Tibial nerve (tissue), 4 donors: ENCODE measurements around the gene PLS3.

Experiments used
- CTCF ChIP-seq, 5 experiments: fragments of 200-600 bp in 3 of 5; fragments of 450-650 bp in 2 of 5; sonication (generic) in 3 of 5; IDR thresholded peaks; one replicate each; pipeline ENCODE4 v1.5.1; 2016 to 2019; ENCODE audit warnings: antibody characterized with exemption in 5 of 5, mild to moderate bottlenecking in 3 of 5, moderate library complexity in 2 of 5
- EP300 ChIP-seq, 2 donors: sonication (generic); formaldehyde crosslinking; IDR thresholded peaks; one replicate each; pipeline ENCODE4 v1.6.1; 2017; ENCODE audit warnings: antibody characterized with exemption in 2 of 2, mild to moderate bottlenecking in 1 of 2
- POLR2A ChIP-seq, 2 donors: fragments of 450-650 bp; IDR thresholded peaks; one replicate each; pipeline ENCODE4 v1.6.1; 2017; ENCODE audit warnings: antibody characterized with exemption in 2 of 2, mild to moderate bottlenecking in 2 of 2, moderate library complexity in 2 of 2

GRCh38 chrX:115560978-115561604, at the start of gene PLS3:
- TF ChIP-seq EP300 (IDR thresholded peaks at IDR 0.05) = peak in 1 of 2 donors; percentile 78
- no peak for TF ChIP-seq CTCF (IDR thresholded peaks at IDR 0.05)
- peak in 1 of 2 donors; percentile 73 for TF ChIP-seq POLR2A (IDR thresholded peaks at IDR 0.05)
